Neural cell (in vitro differentiated cells): Measurements from ENCODE around the gene PCCA. TPM values are rescaled to one million over a fixed set of nuclear protein-coding genes. Genes with fewer than 3 reads are reported as not detected.

ENCODE experiments used
- H2AFZ ChIP-seq: fragments of 200-600, 300-800 bp; sonication (generic), shearing (Covaris generic); 2 replicates; pipeline ENCODE4 v1.6.0; 2014; ENCODE audit warnings: low read depth, mild to moderate bottlenecking, antibody characterized with exemption, low read length, moderate library complexity
- H3F3A ChIP-seq: fragments of 200-600 bp; shearing (Covaris generic); 2 replicates; pipeline ENCODE4 v1.6.1; 2016; ENCODE audit warnings: mild to moderate bottlenecking, moderate library complexity, mixed read lengths, antibody characterized with exemption, low read length; ENCODE audit not compliant: insufficient read depth, poor library complexity, severe bottlenecking
- H3K27ac ChIP-seq: fragments of 200-600, 300-800 bp; sonication (generic), shearing (Covaris generic); 2 replicates; pipeline ENCODE4 v1.5.1; 2014; ENCODE audit warnings: mild to moderate bottlenecking, low read length, moderate library complexity
- H3K27me3 ChIP-seq: fragments of 300-800, 200-600 bp; sonication (generic), shearing (Covaris generic); 2 replicates; pipeline ENCODE4 v1.6.0; 2014; ENCODE audit warnings: mild to moderate bottlenecking, low read depth, low read length, moderate library complexity; ENCODE audit not compliant: insufficient read depth
- H3K36me3 ChIP-seq: fragments of 300-800, 200-600 bp; sonication (generic), shearing (Covaris generic); 2 replicates; pipeline ENCODE4 v1.5.1; 2014; ENCODE audit warnings: mild to moderate bottlenecking, antibody characterized with exemption, low read length, moderate library complexity; ENCODE audit not compliant: insufficient read depth
- H3K4me2 ChIP-seq: fragments of 300-800, 200-600 bp; sonication (generic), shearing (Covaris generic); 2 replicates; pipeline ENCODE4 v1.6.0; 2014; ENCODE audit warnings: mild to moderate bottlenecking, low read length
- H3K4me3 ChIP-seq: fragments of 300-800, 200-600 bp; sonication (generic), shearing (Covaris generic); 2 replicates; pipeline ENCODE4 v1.5.1; 2014; ENCODE audit warnings: mild to moderate bottlenecking, low read length, moderate library complexity
- H3K79me2 ChIP-seq: fragments of 200-600 bp; shearing (Covaris generic); replicated peaks from 2 replicates; pipeline ENCODE4 v1.6.0; 2014; ENCODE audit warnings: mild to moderate bottlenecking, low read length, moderate library complexity; ENCODE audit not compliant: insufficient read depth
- H3K9ac ChIP-seq: fragments of 300-800, 200-600 bp; sonication (generic), shearing (Covaris generic); 2 replicates; pipeline ENCODE4 v1.6.1; 2016; ENCODE audit warnings: mild to moderate bottlenecking, low read length, mixed read lengths
- H3K9me2 ChIP-seq: fragments of 200-600 bp; shearing (Covaris generic); 2 replicates; pipeline ENCODE4 v1.6.1; 2016; ENCODE audit warnings: mild to moderate bottlenecking, low read length, mixed read lengths; ENCODE audit not compliant: insufficient read depth
- H3K9me3 ChIP-seq: fragments of 200-600, 300-800 bp; sonication (generic), shearing (Covaris generic); 2 replicates; pipeline ENCODE4 v1.6.1; 2016; ENCODE audit warnings: mild to moderate bottlenecking, mixed run types, low read length, moderate library complexity, mixed read lengths
- H4K20me1 ChIP-seq: fragments of 200-600 bp; shearing (Covaris generic); 2 replicates; pipeline ENCODE4 v1.6.1; 2016; ENCODE audit warnings: mild to moderate bottlenecking, mixed run types; ENCODE audit not compliant: insufficient read depth
- CTCF ChIP-seq: fragments of 450-650 bp; IDR thresholded peaks from 2 replicates; pipeline ENCODE4 v1.5.1; 2014; ENCODE audit warnings: antibody characterized with exemption, mild to moderate bottlenecking, moderate library complexity; ENCODE audit not compliant: poor library complexity, severe bottlenecking
- EP300 ChIP-seq: fragments of 450-650 bp; conservative IDR thresholded peaks from 2 replicates; pipeline ENCODE4 v1.6.1; 2014; ENCODE audit warnings: antibody characterized with exemption, mild to moderate bottlenecking, moderate library complexity; ENCODE audit not compliant: poor library complexity, severe bottlenecking
- EZH2 ChIP-seq: fragments of 200-600, 300-800 bp; shearing (Covaris generic), sonication (generic); IDR thresholded peaks from 2 replicates; pipeline ENCODE4 v1.6.1; 2014; ENCODE audit warnings: antibody characterized with exemption, low read length, borderline replicate concordance, mild to moderate bottlenecking; ENCODE audit not compliant: insufficient read depth, poor library complexity, severe bottlenecking
- MXI1 ChIP-seq: fragments of 450-650 bp; conservative IDR thresholded peaks from 2 replicates; pipeline ENCODE4 v1.6.1; 2014; ENCODE audit warnings: antibody characterized with exemption, mild to moderate bottlenecking; ENCODE audit not compliant: poor library complexity, severe bottlenecking
- POLR2AphosphoS5 ChIP-seq: IDR thresholded peaks from 2 replicates; pipeline ENCODE4 v1.6.1; 2012
- RAD21 ChIP-seq: fragments of 450-650 bp; conservative IDR thresholded peaks from 2 replicates; pipeline ENCODE4 v1.6.1; 2014; ENCODE audit warnings: antibody characterized with exemption, mild to moderate bottlenecking, moderate library complexity
- REST ChIP-seq: IDR thresholded peaks from 2 replicates; pipeline ENCODE4 v1.6.1; 2012; ENCODE audit warnings: borderline replicate concordance
- SMC3 ChIP-seq: fragments of 450-650 bp; conservative IDR thresholded peaks from 2 replicates; pipeline ENCODE4 v1.6.1; 2014; ENCODE audit warnings: antibody characterized with exemption, mild to moderate bottlenecking, moderate library complexity; ENCODE audit not compliant: poor library complexity
- TAF1 ChIP-seq: IDR thresholded peaks from 2 replicates; pipeline ENCODE4 v1.6.1; 2012; ENCODE audit warnings: low read depth
- polyA plus RNA-seq: library from polyadenylated mRNA; depleted of rRNA; stranded (reverse); fragments of >200 nt; gene quantifications from 2 replicates; pipeline ENCODE4 v1.2.3, GENCODE V29; 2014

Gene PCCA
- polyA plus RNA-seq, 1 donor from 2014 or later: 17.0 TPM

- H3K9ac ChIP-seq: no peak overlapping the region
- no peaks in the 10 kb centered on the region for H3K9me2 ChIP-seq
- no peak overlapping the region for H2AFZ ChIP-seq
- H3K4me2 ChIP-seq: no peak overlapping the region
- TF ChIP-seq MXI1 (no peak), REST (no peak), POLR2AphosphoS5 (no peak), CTCF (no peak), EP300 (no peak), RAD21 (no peak)
- H4K20me1 ChIP-seq: no peaks in the 10 kb centered on the region
- no peaks in the 10 kb centered on the region for H3K9me3 ChIP-seq
- no peaks in the 10 kb centered on the region for H3F3A ChIP-seq
- no peaks in the 10 kb centered on the region for H3K79me2 ChIP-seq
- no peaks in the 10 kb centered on the region for H3K36me3 ChIP-seq
- H3K27me3 ChIP-seq: no peaks in the 10 kb centered on the region
- H3K4me3 ChIP-seq: no peak overlapping the region
- H3K27ac ChIP-seq: no peak overlapping the region
Observed at GRCh38 chr13:100447831-100448230, 358.9 kb downstream of the PCCA start.

GRCh38 chr13:100451923-100452322 is 363.0 kb downstream of the PCCA start:
- Histone ChIP-seq H3K27me3 (no peaks in the 10 kb centered on the region), H3K79me2 (no peaks in the 10 kb centered on the region), H3K36me3 (no peaks in the 10 kb centered on the region), H3K27ac (no peak overlapping the region), H4K20me1 (no peaks in the 10 kb centered on the region), H3K9me2 (no peaks in the 10 kb centered on the region), H2AFZ (no peak overlapping the region), H3K9me3 (no peaks in the 10 kb centered on the region), H3K4me3 (no peak overlapping the region), H3K9ac (no peak overlapping the region), H3F3A (no peaks in the 10 kb centered on the region), H3K4me2 (no peak overlapping the region)
- TF ChIP-seq EZH2: no peak
- no peak for TF ChIP-seq TAF1
- no peak for TF ChIP-seq RAD21
- TF ChIP-seq REST: no peak
- TF ChIP-seq SMC3: no peak
- no peak for TF ChIP-seq EP300
- TF ChIP-seq CTCF: no peak
- no peak for TF ChIP-seq MXI1
- TF ChIP-seq POLR2AphosphoS5: no peak
